Fibroblast of skin of left quadriceps (primary cell): Measurements from ENCODE around the gene WNT11.

ENCODE experiments used
- DNase-seq, 2 experiments: peaks; one replicate each; pipeline ENCODE4 v3.0.0-alpha.2; 2013; ENCODE audit warnings: low read depth in 2 of 2

Gene WNT11

GRCh38 chr11:76176463-76176862 is 29.8 kb downstream of the WNT11 start:
- DNase-seq: no peak

GRCh38 chr11:76175783-76176182 is 30.5 kb downstream of the WNT11 start:
- no peak for DNase-seq

- no peak for DNase-seq
These were observed 32.0 kb downstream of the WNT11 start for GRCh38 chr11:76174330-76174729.

GRCh38 chr11:76173663-76174062 is 32.6 kb downstream of the WNT11 start:
- DNase-seq: no peak

- no peak for DNase-seq
These were observed 33.7 kb downstream of the WNT11 start for GRCh38 chr11:76172583-76172982.

GRCh38 chr11:76170468-76170867 is 35.8 kb downstream of the WNT11 start:
- no peak for DNase-seq

GRCh38 chr11:76169473-76169896 is 36.8 kb downstream of the WNT11 start:
- no peak for DNase-seq

GRCh38 chr11:76167590-76167989 is 38.7 kb downstream of the WNT11 start:
- no peak for DNase-seq

- no peak for DNase-seq
These were observed 40.0 kb downstream of the WNT11 start for GRCh38 chr11:76166314-76166713.

- no peak for DNase-seq
These were observed 41.2 kb downstream of the WNT11 start for GRCh38 chr11:76164861-76165751.

GRCh38 chr11:76164081-76164480 is 42.2 kb downstream of the WNT11 start:
- no peak for DNase-seq

GRCh38 chr11:76163289-76163880 is 42.9 kb downstream of the WNT11 start:
- no peak for DNase-seq

GRCh38 chr11:76162336-76163288 is 43.7 kb downstream of the WNT11 start:
- no peak for DNase-seq

- DNase-seq: peak; percentile 55 to 63
These were observed 44.9 kb downstream of the WNT11 start for GRCh38 chr11:76161261-76161961.

GRCh38 chr11:76160856-76161255 is 45.4 kb downstream of the WNT11 start:
- no peak for DNase-seq

- no peak for DNase-seq
These were observed 46.2 kb downstream of the WNT11 start for GRCh38 chr11:76159983-76160661.

- no peak for DNase-seq
These were observed 46.9 kb downstream of the WNT11 start for GRCh38 chr11:76159303-76159937.

- no peak for DNase-seq
These were observed 47.7 kb downstream of the WNT11 start for GRCh38 chr11:76158394-76159302.

GRCh38 chr11:76157891-76158290 is 48.4 kb downstream of the WNT11 start:
- no peak for DNase-seq
